ENCODE results near the gene VPREB3. TPM values are rescaled to one million over a fixed set of nuclear protein-coding genes. Genes with fewer than 3 reads are reported as not detected.

Gene VPREB3
- total and polyA plus RNA-seq, 4 donors = 0.39 to 1.4 TPM; not detected in 2

DNA sequence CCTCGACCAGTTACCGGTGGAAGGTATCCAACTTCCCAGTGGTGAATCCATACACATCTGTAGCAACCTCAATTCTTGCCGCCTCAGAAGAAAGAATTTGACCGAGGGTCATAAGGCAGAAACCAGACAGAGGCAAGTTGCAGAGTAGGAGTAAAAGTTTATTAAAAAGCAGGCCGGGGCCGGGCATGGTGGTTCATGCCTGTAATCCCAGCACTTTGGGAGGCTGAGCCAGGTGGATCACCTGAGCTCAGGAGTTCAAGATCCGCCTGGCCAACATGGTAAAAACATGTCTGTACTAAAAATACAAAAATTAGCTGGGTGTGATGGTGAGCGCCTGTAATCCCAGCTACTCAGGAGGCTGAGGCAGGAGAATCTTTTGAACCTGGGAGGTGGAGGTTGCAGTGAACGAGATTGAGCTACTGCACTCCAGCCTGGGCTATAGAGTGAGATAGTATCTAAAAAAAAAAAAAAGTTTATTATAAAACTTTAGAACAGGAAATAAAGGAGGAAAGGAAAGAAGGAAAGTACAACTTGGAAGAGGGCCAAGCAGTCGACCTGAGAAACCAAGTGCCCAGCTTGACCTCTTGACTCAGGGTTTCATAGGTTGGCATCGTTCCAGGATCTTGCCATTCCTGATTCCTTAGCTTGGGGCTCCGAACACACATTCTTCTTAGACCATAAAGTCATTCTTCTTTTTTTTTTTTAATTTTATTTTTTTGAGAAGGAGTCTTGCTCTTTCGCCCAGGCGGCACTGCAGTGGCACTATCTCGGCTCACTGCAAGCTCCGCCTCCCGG lies 35.7 kb downstream of the VPREB3 start:
- 87 to 89% methylated on average over 17 of the region's 17 CpGs for WGBS, 2 donors
- Histone ChIP-seq H3K4me1 (ENCODE audit: control insufficient read depth in 5 of 5, insufficient read depth in 5 of 5, low read length in 5 of 5) (peaks cover 0 to 13% (median 0%) of the 10 kb centered on the region in 5 donors), H3K4me3 (no peak overlapping the region), H3K9me3 (ENCODE audit: control insufficient read depth in 4 of 4, insufficient read depth in 3 of 4, low read length in 3 of 4) (no peaks in the 10 kb centered on the region), H3K27ac (ENCODE audit: low read depth in 1 of 2, low read length in 1 of 2) (no peak overlapping the region), H3K36me3 (ENCODE audit: control insufficient read depth in 4 of 4, insufficient read depth in 4 of 4, low read length in 4 of 4) (peaks cover 0 to 16% (median 6%) of the 10 kb centered on the region in 4 donors), H3K9ac (ENCODE audit: insufficient read depth in 1 of 2, low read length in 2 of 2) (no peak overlapping the region), H3K27me3 (ENCODE audit: control insufficient read depth in 3 of 3, insufficient read depth in 3 of 3, low read length in 2 of 3) (no peaks in the 10 kb centered on the region)
- peak in 1 of 3 donors; percentile 12 for DNase-seq
- no peak for ATAC-seq (ENCODE audit: insufficient read depth, low FRiP score)
- TF ChIP-seq, protein P1, sequence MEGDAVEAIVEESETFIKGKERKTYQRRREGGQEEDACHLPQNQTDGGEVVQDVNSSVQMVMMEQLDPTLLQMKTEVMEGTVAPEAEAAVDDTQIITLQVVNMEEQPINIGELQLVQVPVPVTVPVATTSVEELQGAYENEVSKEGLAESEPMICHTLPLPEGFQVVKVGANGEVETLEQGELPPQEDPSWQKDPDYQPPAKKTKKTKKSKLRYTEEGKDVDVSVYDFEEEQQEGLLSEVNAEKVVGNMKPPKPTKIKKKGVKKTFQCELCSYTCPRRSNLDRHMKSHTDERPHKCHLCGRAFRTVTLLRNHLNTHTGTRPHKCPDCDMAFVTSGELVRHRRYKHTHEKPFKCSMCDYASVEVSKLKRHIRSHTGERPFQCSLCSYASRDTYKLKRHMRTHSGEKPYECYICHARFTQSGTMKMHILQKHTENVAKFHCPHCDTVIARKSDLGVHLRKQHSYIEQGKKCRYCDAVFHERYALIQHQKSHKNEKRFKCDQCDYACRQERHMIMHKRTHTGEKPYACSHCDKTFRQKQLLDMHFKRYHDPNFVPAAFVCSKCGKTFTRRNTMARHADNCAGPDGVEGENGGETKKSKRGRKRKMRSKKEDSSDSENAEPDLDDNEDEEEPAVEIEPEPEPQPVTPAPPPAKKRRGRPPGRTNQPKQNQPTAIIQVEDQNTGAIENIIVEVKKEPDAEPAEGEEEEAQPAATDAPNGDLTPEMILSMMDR (IDR thresholded peaks at IDR 0.05; ENCODE audit: control extremely low read depth, extremely low read depth) = no peak

DNA sequence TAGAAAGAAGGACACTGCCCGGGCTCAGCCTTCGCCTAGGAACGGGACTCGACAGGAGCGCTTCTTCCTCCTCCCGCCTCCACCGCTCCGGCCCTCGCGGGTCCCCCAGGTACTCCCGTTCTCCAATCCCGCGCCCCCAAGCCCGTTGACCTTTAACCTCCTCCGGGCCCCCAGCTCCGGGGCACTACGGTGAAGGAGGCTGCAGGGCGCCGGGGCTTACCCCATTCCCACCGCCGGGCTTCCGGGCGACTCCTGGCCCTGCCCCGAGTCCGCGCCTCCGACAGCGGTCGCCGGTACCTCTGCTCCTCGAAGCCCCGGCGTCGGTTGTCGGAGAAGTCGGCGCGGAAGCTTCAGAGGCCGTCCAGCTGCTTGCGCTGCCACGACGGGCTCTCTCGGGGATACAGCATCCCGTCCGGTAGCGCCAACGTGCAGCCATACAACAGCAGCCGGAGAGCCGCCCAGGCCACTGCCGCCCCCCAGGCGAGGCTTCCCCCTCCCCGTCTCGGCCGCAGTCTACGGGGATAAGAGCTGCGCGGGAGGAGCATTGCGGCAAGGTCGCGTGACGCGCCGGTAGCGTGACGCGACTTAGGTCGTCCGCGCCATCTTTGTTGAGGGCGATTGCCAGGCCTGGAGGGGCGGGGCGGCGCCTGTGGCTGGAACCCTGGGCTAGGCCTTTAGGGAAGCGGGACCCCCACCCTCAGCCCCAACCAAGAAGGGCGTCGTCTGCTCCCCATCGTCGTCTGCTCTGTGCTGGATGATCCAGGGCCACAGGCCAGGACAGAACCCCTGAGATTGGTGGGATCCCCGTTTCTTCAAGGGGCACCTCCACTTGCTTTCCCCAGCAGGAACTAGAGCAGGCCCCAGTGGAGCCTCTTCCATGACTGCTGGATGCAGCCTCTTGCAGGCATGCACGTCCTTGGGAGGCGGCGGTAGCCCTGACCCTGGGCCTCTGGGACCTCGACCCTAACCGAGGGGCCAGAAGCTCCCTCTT lies 37.1 kb downstream of the VPREB3 start:
- TF ChIP-seq, protein P1 (IDR thresholded peaks at IDR 0.05; ENCODE audit: control extremely low read depth, extremely low read depth) = no peak
- Histone ChIP-seq H3K4me1 (ENCODE audit: control insufficient read depth in 5 of 5, insufficient read depth in 5 of 5, low read length in 5 of 5) (peaks cover 0 to 13% (median 0%) of the 10 kb centered on the region in 5 donors), H3K9me3 (ENCODE audit: control insufficient read depth in 4 of 4, insufficient read depth in 3 of 4, low read length in 3 of 4) (no peaks in the 10 kb centered on the region), H3K9ac (ENCODE audit: insufficient read depth in 1 of 2, low read length in 2 of 2) (peak overlapping the region; percentile 58 to 63), H3K27ac (ENCODE audit: low read depth in 1 of 2, low read length in 1 of 2) (peak overlapping the region; percentile 81 to 89), H3K27me3 (ENCODE audit: control insufficient read depth in 3 of 3, insufficient read depth in 3 of 3, low read length in 2 of 3) (no peaks in the 10 kb centered on the region), H3K36me3 (ENCODE audit: control insufficient read depth in 4 of 4, insufficient read depth in 4 of 4, low read length in 4 of 4) (peaks cover 5 to 23% (median 8%) of the 10 kb centered on the region in 4 donors), H3K4me3 (peak overlapping the region; percentile 72)
- DNase-seq = peak; percentile 90 to 93 (median 91)
- WGBS, 2 donors = 5 to 7% methylated on average over 59 to 84 of the region's 84 CpGs
- ATAC-seq (ENCODE audit: insufficient read depth, low FRiP score) = peak; percentile 97

DNA sequence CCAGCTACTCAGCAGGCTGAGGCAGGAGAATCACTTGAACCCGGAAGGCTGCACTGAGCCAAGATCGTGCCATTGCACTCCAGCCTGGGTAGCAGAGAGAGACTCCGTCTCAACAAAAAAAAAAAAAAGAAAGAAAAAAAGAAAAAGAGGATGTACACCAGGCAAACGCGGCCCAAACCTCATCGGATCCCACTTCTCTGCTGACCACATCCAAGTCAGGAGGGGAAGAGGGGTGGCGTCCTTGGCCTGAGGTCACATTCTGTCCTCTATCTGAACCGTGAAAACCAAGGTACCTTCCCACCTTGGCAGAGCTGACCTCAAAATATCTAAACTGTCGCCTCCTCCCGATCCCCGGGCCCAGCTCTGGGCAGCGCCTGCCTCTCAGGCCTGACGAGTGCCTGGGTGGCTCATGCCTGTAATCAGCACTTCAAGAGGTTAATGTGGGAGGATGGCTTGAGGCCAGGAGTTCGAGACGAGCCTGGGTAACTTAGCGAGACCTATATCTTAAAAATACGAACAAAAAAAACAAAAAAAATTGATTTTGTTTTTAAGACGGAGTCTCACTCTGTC lies 38.3 kb downstream of the VPREB3 start:
- ATAC-seq (ENCODE audit: insufficient read depth, low FRiP score) = no peak
- no peak overlapping the region for H3K4me3 ChIP-seq
- no peaks in the 10 kb centered on the region for H3K9me3 ChIP-seq (ENCODE audit: control insufficient read depth in 4 of 4, insufficient read depth in 3 of 4, low read length in 3 of 4)
- H3K36me3 ChIP-seq (ENCODE audit: control insufficient read depth in 4 of 4, insufficient read depth in 4 of 4, low read length in 4 of 4) = peaks cover 5 to 26% (median 10%) of the 10 kb centered on the region in 4 donors
- H3K27me3 ChIP-seq (ENCODE audit: control insufficient read depth in 3 of 3, insufficient read depth in 3 of 3, low read length in 2 of 3) = no peaks in the 10 kb centered on the region
- peaks cover 0 to 13% (median 0%) of the 10 kb centered on the region in 5 donors for H3K4me1 ChIP-seq (ENCODE audit: control insufficient read depth in 5 of 5, insufficient read depth in 5 of 5, low read length in 5 of 5)
- H3K27ac ChIP-seq (ENCODE audit: low read depth in 1 of 2, low read length in 1 of 2) = peak overlapping the region in 1 of 2 donors; percentile 10
- no peak for DNase-seq
- 53 to 70% methylated on average over 18 of the region's 18 CpGs for WGBS, 2 donors
- TF ChIP-seq, protein P1 (IDR thresholded peaks at IDR 0.05; ENCODE audit: control extremely low read depth, extremely low read depth) = no peak
- no peak overlapping the region for H3K9ac ChIP-seq (ENCODE audit: insufficient read depth in 1 of 2, low read length in 2 of 2)
